Measurements from ENCODE around the gene NR3C2.

NR3C2 gene

GRCh38 chr4:148434075-148434773, 8.0 kb downstream of the NR3C2 start:
- H3K9me2 ChIP-seq (replicated peaks; ENCODE audit: insufficient read depth, low read length): no peaks in the 10 kb centered on the region
- no peaks in the 10 kb centered on the region for H3K79me2 ChIP-seq (ENCODE audit: insufficient read depth, low read length)
- H3K9me3 ChIP-seq (ENCODE audit: insufficient read depth, low read length): no peaks in the 10 kb centered on the region
- TF ChIP-seq EZH2phosphoT487 (conservative IDR thresholded peaks at IDR 0.05; ENCODE audit: low read length) (no peak), CTCF (IDR thresholded peaks at IDR 0.05; ENCODE audit: insufficient read depth, low read length, poor library complexity, severe bottlenecking) (no peak)
- H3K27me3 ChIP-seq (ENCODE audit: low read length): no peaks in the 10 kb centered on the region
- no peak overlapping the region for H3K9ac ChIP-seq (ENCODE audit: low read length)
- H3K4me3 ChIP-seq (ENCODE audit: insufficient read depth, low read length, poor library complexity, severe bottlenecking): no peak overlapping the region
- no peaks in the 10 kb centered on the region for H3F3A ChIP-seq (ENCODE audit: insufficient read depth)
- no peaks in the 10 kb centered on the region for H4K20me1 ChIP-seq (ENCODE audit: low read depth, low read length)
- H3K4me2 ChIP-seq (ENCODE audit: low read depth, low read length, poor library complexity, severe bottlenecking): no peak overlapping the region
- H3K36me3 ChIP-seq (ENCODE audit: low read length): no peaks in the 10 kb centered on the region
- H2AFZ ChIP-seq (ENCODE audit: low read depth, low read length, severe bottlenecking): no peak overlapping the region
- no peak overlapping the region for H3K27ac ChIP-seq (ENCODE audit: low read depth, low read length)

- H3K4me2 ChIP-seq (ENCODE audit: low read depth, low read length, poor library complexity, severe bottlenecking): no peak overlapping the region
- no peak overlapping the region for H3K9ac ChIP-seq (ENCODE audit: low read length)
- TF ChIP-seq CTCF (IDR thresholded peaks at IDR 0.05; ENCODE audit: insufficient read depth, low read length, poor library complexity, severe bottlenecking): no peak
- no peak for TF ChIP-seq EZH2phosphoT487 (conservative IDR thresholded peaks at IDR 0.05; ENCODE audit: low read length)
- H3F3A ChIP-seq (ENCODE audit: insufficient read depth): no peaks in the 10 kb centered on the region
- H3K9me3 ChIP-seq (ENCODE audit: insufficient read depth, low read length): no peaks in the 10 kb centered on the region
- no peak overlapping the region for H2AFZ ChIP-seq (ENCODE audit: low read depth, low read length, severe bottlenecking)
- no peak overlapping the region for H3K4me3 ChIP-seq (ENCODE audit: insufficient read depth, low read length, poor library complexity, severe bottlenecking)
- no peaks in the 10 kb centered on the region for H4K20me1 ChIP-seq (ENCODE audit: low read depth, low read length)
- no peaks in the 10 kb centered on the region for H3K27me3 ChIP-seq (ENCODE audit: low read length)
- no peak overlapping the region for H3K27ac ChIP-seq (ENCODE audit: low read depth, low read length)
- no peaks in the 10 kb centered on the region for H3K9me2 ChIP-seq (replicated peaks; ENCODE audit: insufficient read depth, low read length)
- H3K36me3 ChIP-seq (ENCODE audit: low read length): no peaks in the 10 kb centered on the region
- H3K79me2 ChIP-seq (ENCODE audit: insufficient read depth, low read length): no peaks in the 10 kb centered on the region
Measured at GRCh38 chr4:148431401-148431800, 10.8 kb downstream of the NR3C2 start.

- H2AFZ ChIP-seq (ENCODE audit: low read depth, low read length, severe bottlenecking): no peak overlapping the region
- H3K4me2 ChIP-seq (ENCODE audit: low read depth, low read length, poor library complexity, severe bottlenecking): no peak overlapping the region
- TF ChIP-seq CTCF (IDR thresholded peaks at IDR 0.05; ENCODE audit: insufficient read depth, low read length, poor library complexity, severe bottlenecking): no peak
- H3K9me2 ChIP-seq (replicated peaks; ENCODE audit: insufficient read depth, low read length): no peaks in the 10 kb centered on the region
- no peaks in the 10 kb centered on the region for H3K27me3 ChIP-seq (ENCODE audit: low read length)
- H3K79me2 ChIP-seq (ENCODE audit: insufficient read depth, low read length): no peaks in the 10 kb centered on the region
- H3F3A ChIP-seq (ENCODE audit: insufficient read depth): no peaks in the 10 kb centered on the region
- no peak overlapping the region for H3K4me3 ChIP-seq (ENCODE audit: insufficient read depth, low read length, poor library complexity, severe bottlenecking)
- no peaks in the 10 kb centered on the region for H3K36me3 ChIP-seq (ENCODE audit: low read length)
- H4K20me1 ChIP-seq (ENCODE audit: low read depth, low read length): no peaks in the 10 kb centered on the region
- no peak overlapping the region for H3K9ac ChIP-seq (ENCODE audit: low read length)
- H3K9me3 ChIP-seq (ENCODE audit: insufficient read depth, low read length): no peaks in the 10 kb centered on the region
- H3K27ac ChIP-seq (ENCODE audit: low read depth, low read length): no peak overlapping the region
Measured at GRCh38 chr4:148430854-148431253, 11.4 kb downstream of the NR3C2 start.
